SK-N-MC (cell line): Measurements from ENCODE around the gene OLFML2A.

Experiments used
- EZH2 ChIP-seq: fragments of 200-600 bp; sonication (generic); IDR thresholded peaks from one replicate; pipeline ENCODE4 v1.6.1; 2017; ENCODE audit warnings: antibody characterized with exemption
- POLR2AphosphoS5 ChIP-seq: IDR thresholded peaks from 2 replicates; pipeline ENCODE4 v1.6.1; 2012; ENCODE audit warnings: mild to moderate bottlenecking, low read depth, low read length, borderline replicate concordance

GRCh38 chr9:124839612-124840299, 62.8 kb downstream of the OLFML2A start:
- TF ChIP-seq EZH2 (no peak), POLR2AphosphoS5 (no peak)
